GM19240 (cell line): ENCODE measurements around the gene NRXN2.
A peak's percentile ranks its signal among the peaks of the same experiment; 100 is the strongest.
"Not testable (repeated sequence)": the region's sequence is repeated elsewhere in the genome, so short reads cannot be mapped to it uniquely, and the experiment has no call there.

Source experiments
- DNase-seq: peaks from one replicate; pipeline ENCODE4 v3.0.0; 2011; ENCODE audit warnings: low spot score; ENCODE audit not compliant: insufficient read length

Gene NRXN2

GRCh38 chr11:64705501-64705900 is 17.5 kb downstream of the NRXN2 start:
- DNase-seq: no peak

GRCh38 chr11:64703048-64703447 is 19.9 kb downstream of the NRXN2 start:
- no peak for DNase-seq

GRCh38 chr11:64701956-64702355 is 21.0 kb downstream of the NRXN2 start:
- DNase-seq: not testable (repeated sequence)

- no peak for DNase-seq
Measured at GRCh38 chr11:64698427-64698826, 24.6 kb downstream of the NRXN2 start.

GRCh38 chr11:64697663-64698375 is 25.2 kb downstream of the NRXN2 start:
- DNase-seq: no peak

GRCh38 chr11:64696045-64696444 is 27.0 kb downstream of the NRXN2 start:
- DNase-seq: no peak

- DNase-seq: no peak
Measured at GRCh38 chr11:64695548-64695947, 27.4 kb downstream of the NRXN2 start.

GRCh38 chr11:64694821-64695365 is 28.1 kb downstream of the NRXN2 start:
- DNase-seq: peak; percentile 55

- no peak for DNase-seq
Measured at GRCh38 chr11:64694026-64694755, 28.8 kb downstream of the NRXN2 start.

GRCh38 chr11:64692764-64693331 is 30.1 kb downstream of the NRXN2 start:
- DNase-seq: no peak

GRCh38 chr11:64691543-64691942 is 31.5 kb downstream of the NRXN2 start:
- DNase-seq: no peak

GRCh38 chr11:64690235-64690634 is 32.8 kb downstream of the NRXN2 start:
- DNase-seq: no peak

- peak; percentile 92 for DNase-seq
Measured at GRCh38 chr11:64688534-64688982, 34.4 kb downstream of the NRXN2 start.

GRCh38 chr11:64687643-64688533 is 35.1 kb downstream of the NRXN2 start:
- DNase-seq: no peak

GRCh38 chr11:64687204-64687603 is 35.8 kb downstream of the NRXN2 start:
- DNase-seq: no peak

- DNase-seq: no peak
Measured at GRCh38 chr11:64686466-64687170, 36.4 kb downstream of the NRXN2 start.

- DNase-seq: no peak
Measured at GRCh38 chr11:64685536-64685935, 37.5 kb downstream of the NRXN2 start.

GRCh38 chr11:64684357-64684756 is 38.6 kb downstream of the NRXN2 start:
- no peak for DNase-seq

- DNase-seq: no peak
Measured at GRCh38 chr11:64681171-64681570, 41.8 kb downstream of the NRXN2 start.

- no peak for DNase-seq
Measured at GRCh38 chr11:64679846-64680245, 43.2 kb downstream of the NRXN2 start.
